ENCODE measurements around the gene EFCAB11.

- TF ChIP-seq CTCF (IDR thresholded peaks at IDR 0.05; ENCODE audit: low read length) (no peak), EZH2 (IDR thresholded peaks at IDR 0.05; ENCODE audit: borderline replicate concordance, low read length) (no peak)
Observed at GRCh38 chr14:89986462-89987160, 32.1 kb upstream of the EFCAB11 start.
